Effector memory CD4-positive, alpha-beta T cell (primary cell): ENCODE results near the gene TSPAN9.

Experiments used
- DNase-seq, 3 donors: peaks; one replicate each; pipeline ENCODE4 v3.0.0-alpha.2; 2020
- H3K27ac ChIP-seq: 2 replicates; pipeline ENCODE4 v1.7.0; 2013; ENCODE audit warnings: mild to moderate bottlenecking, low read length, moderate library complexity; ENCODE audit not compliant: insufficient read depth, poor library complexity, severe bottlenecking
- H3K27me3 ChIP-seq: replicated peaks from 2 replicates; pipeline ENCODE4 v1.7.0; 2013; ENCODE audit warnings: mild to moderate bottlenecking, low read length; ENCODE audit not compliant: insufficient read depth, control insufficient read depth, poor library complexity, severe bottlenecking
- H3K36me3 ChIP-seq: 2 replicates; pipeline ENCODE4 v1.7.0; 2013; ENCODE audit warnings: mild to moderate bottlenecking, low read length, moderate library complexity; ENCODE audit not compliant: control insufficient read depth, insufficient read depth
- H3K4me1 ChIP-seq: 2 replicates; pipeline ENCODE4 v1.7.0; 2013; ENCODE audit warnings: low read length, mild to moderate bottlenecking; ENCODE audit not compliant: control insufficient read depth, insufficient read depth, poor library complexity, severe bottlenecking
- H3K4me3 ChIP-seq: 2 replicates; pipeline ENCODE4 v1.7.0; 2013; ENCODE audit warnings: low read length, low read depth, mild to moderate bottlenecking; ENCODE audit not compliant: insufficient read depth, poor library complexity, severe bottlenecking
- H3K9me3 ChIP-seq: 2 replicates; pipeline ENCODE4 v1.7.0; 2013; ENCODE audit warnings: mild to moderate bottlenecking, low read length, moderate library complexity; ENCODE audit not compliant: control insufficient read depth

TSPAN9 gene

DNA sequence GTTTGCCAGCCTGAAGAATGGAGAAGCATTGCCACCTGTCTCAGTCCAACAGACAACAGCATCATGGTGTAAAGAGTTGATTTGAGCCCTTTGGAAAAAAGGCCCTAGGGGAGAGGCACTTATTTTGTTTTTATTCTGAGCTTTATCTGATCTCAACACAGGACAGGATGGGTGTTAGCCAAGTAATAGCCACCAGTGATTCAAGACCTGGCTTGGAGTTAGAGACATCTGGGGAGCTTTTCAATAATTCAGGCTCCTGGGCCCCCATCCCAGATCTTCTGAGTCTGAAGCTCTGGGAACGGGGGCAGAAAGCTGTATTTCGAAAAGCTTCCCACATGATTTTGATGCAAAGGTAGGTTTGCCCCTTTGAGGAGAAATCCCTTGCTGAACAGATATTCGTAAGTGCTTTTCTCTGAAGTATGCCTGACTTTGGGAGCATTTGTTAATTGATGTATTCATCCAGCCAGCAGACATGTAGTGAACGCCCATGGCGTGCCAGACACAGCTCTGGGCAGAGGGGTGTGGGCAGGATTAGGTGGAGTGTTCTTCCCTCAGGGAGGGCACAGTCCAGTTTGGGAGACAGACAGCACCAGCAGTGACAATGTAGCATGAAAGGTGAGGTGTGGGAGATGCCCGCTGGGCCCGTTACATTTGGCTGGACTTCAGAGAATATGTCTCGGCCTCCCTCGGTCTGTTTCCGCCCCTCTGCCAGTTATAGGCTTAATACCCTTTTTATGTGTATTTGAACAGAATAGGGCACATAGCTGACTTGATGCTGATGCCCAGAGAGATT lies 72.5 kb downstream of the TSPAN9 start:
- no peaks in the 10 kb centered on the region for H3K9me3 ChIP-seq
- H3K27ac ChIP-seq = no peak overlapping the region
- no peaks in the 10 kb centered on the region for H3K36me3 ChIP-seq
- no peak for DNase-seq
- no peaks in the 10 kb centered on the region for H3K4me1 ChIP-seq
- no peaks in the 10 kb centered on the region for H3K27me3 ChIP-seq
- no peak overlapping the region for H3K4me3 ChIP-seq

DNA sequence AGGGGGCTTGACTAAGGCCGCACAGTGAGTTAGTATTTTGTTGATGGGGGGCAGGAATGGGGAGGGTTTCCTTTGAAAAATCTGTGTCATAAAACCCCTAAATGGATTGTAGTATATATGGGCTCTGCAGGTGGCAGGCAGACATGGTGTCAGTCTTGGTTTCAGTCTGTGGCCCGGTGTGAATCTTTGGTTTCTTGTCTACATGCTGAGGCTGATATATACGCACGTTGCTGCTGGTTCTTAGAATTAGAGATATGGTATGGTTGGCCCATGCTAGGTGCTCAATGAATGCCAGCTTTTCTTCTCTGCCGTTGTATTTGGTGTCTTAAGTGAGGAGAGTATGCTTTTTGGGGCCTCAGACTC lies 73.1 kb downstream of the TSPAN9 start:
- Histone ChIP-seq H3K36me3 (no peaks in the 10 kb centered on the region), H3K4me3 (no peak overlapping the region), H3K4me1 (no peaks in the 10 kb centered on the region), H3K9me3 (no peaks in the 10 kb centered on the region), H3K27me3 (no peaks in the 10 kb centered on the region), H3K27ac (no peak overlapping the region)
- no peak for DNase-seq

DNA sequence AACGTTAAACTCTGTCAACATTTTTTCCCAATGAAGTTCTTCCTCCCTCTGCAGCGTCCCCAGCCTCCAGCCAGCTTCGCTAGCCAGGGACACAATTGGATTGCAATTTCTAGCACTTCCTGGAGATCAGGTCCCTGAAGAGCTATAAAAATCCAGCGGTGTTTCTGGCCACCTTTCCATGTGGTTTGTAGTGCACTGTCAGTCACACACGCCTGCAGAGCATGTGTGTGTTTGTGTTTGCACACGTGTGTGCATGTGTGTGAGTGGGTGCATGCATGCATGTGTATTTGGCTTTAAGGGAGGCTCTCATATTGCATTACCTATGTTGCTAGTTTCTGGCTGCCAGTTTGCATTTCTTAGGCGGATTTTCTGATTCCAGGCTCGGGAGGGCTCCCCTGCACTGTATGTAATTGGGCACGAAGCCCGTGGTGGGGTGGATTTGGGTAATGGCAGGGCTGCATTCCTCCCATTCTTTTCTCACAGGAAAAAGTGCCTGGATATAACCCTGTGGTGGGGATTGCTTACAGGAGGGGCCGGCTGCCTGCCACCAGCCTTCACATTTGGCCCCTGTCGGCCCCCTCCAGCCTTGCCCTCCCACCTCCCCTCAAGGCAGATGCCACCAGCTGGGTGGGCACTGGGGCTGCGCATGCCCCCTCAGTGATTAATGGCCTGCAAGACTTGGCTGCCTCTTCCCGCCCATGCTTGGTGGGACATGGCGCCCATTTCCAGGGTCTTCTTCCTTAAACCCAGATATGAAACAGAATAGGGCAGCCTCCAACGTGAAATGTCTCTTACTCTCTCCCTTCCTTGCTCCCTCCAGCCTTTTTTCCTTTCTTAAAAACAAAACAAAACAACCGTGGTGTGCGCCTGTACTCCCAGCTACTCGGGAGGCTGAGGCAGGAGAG lies 74.0 kb downstream of the TSPAN9 start:
- Histone ChIP-seq H3K27ac (no peak overlapping the region), H3K9me3 (no peaks in the 10 kb centered on the region), H3K4me1 (no peaks in the 10 kb centered on the region), H3K27me3 (no peaks in the 10 kb centered on the region), H3K36me3 (no peaks in the 10 kb centered on the region), H3K4me3 (no peak overlapping the region)
- DNase-seq = no peak

DNA sequence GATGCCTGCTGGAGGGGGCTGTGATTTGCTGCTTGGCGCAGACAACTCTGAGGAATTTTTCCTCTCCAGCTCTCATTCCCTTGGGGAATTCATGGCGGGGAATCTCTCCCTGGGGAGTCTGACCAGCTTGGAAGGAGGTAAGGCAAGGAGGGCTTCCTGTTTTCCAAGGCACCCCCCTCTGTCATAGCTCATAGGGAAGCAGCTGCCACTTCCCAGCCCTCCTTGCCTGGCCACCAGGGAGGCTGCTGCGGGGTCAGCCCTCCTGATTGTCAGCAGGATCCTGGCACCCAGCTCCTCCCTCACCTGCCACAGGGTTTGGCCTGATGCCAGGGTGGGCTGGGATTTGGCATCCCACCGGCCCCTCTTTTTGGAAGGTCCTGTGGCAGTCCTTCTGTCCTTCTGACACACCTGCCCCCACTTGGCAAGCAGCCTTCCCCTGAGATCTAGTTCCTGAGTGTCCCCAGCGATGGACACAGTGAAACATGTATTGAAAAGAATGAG lies 74.9 kb downstream of the TSPAN9 start:
- DNase-seq = no peak
- no peak overlapping the region for H3K27ac ChIP-seq
- H3K36me3 ChIP-seq = no peaks in the 10 kb centered on the region

DNA sequence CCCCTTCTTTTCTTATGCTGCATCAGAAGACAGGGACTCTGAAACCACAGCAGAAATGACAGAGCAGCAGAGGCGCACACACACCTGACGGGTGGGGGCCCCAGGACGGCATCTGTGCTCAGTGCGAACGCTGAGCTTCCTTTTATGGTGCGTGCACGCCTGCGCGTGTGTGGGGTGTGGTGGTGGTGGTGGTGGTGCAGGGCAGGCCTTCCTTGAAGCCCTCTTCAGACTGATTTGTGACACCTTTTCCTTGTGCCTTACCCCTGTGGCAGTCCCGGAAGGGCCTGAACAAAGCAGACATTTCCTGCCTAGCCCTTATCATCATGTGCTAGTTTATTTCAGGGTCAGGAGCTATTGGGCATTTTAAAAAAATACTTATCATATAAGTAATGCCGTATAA lies 75.7 kb downstream of the TSPAN9 start:
- Histone ChIP-seq H3K4me3 (no peak overlapping the region), H3K27me3 (no peaks in the 10 kb centered on the region), H3K27ac (no peak overlapping the region), H3K36me3 (no peaks in the 10 kb centered on the region), H3K4me1 (no peaks in the 10 kb centered on the region), H3K9me3 (no peaks in the 10 kb centered on the region)
- DNase-seq = no peak

More for the DNA sequence above, 74.9 kb downstream of the TSPAN9 start:
- H3K4me3 ChIP-seq = no peak overlapping the region
- H3K4me1 ChIP-seq = no peaks in the 10 kb centered on the region
- no peaks in the 10 kb centered on the region for H3K27me3 ChIP-seq
- no peaks in the 10 kb centered on the region for H3K9me3 ChIP-seq

DNA sequence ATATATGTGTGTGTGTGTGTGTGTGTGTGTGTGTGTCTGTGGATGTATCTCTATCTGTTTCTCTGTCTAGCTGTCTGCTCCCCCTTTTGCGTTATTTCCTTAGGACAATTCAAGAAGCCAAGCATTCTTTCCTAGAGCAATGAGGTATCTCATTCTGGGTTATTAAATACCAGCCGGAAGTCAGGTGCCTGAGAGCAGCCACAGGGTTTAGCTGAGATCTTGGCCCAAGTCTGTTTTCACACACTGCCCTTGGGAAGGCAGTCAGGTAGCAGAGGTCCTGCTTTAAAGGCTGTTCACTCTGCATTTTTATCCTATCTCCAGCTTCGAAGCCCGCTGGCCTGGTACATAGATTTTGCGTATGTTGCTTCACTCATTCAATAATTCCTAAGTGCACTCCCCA lies 76.8 kb downstream of the TSPAN9 start:
- Histone ChIP-seq H3K27ac (no peak overlapping the region), H3K27me3 (no peaks in the 10 kb centered on the region), H3K9me3 (no peaks in the 10 kb centered on the region), H3K36me3 (no peaks in the 10 kb centered on the region), H3K4me1 (no peaks in the 10 kb centered on the region), H3K4me3 (no peak overlapping the region)
- no peak for DNase-seq

DNA sequence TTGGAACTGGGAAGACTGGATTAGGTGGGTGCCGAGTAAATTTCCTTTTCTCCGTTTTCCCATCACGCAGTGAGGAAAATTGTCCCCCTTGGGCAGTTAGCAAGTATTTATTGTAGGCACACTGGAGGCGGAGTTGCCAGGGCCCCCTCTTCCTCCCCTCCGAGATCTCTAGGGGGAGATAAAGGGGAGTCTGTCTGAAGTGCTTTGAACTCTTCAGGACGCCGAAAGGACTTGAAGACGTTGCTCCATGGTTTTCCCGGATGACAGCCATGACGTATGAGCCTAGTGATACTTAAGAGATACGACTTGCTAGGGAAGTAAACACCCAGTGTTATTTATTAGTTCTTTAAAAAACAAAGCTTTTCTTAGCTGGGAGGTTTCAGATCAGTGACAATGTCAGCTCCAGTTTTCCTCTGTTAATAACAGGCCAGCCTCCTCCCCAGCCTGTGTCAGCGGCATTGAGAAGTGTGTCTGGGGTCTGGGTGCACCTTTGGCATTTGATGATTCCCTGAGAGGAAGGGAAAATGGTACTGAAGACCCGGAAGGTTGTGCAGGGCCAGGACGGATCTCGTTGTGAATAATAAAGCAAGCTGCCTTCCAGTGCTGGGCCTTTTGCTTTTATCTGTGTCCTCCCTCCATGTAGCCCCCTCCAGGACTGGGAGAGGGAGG lies 78.7 kb downstream of the TSPAN9 start:
- DNase-seq = no peak
- Histone ChIP-seq H3K4me3 (no peak overlapping the region), H3K27me3 (no peaks in the 10 kb centered on the region), H3K36me3 (no peaks in the 10 kb centered on the region), H3K4me1 (no peaks in the 10 kb centered on the region), H3K27ac (no peak overlapping the region), H3K9me3 (no peaks in the 10 kb centered on the region)

DNA sequence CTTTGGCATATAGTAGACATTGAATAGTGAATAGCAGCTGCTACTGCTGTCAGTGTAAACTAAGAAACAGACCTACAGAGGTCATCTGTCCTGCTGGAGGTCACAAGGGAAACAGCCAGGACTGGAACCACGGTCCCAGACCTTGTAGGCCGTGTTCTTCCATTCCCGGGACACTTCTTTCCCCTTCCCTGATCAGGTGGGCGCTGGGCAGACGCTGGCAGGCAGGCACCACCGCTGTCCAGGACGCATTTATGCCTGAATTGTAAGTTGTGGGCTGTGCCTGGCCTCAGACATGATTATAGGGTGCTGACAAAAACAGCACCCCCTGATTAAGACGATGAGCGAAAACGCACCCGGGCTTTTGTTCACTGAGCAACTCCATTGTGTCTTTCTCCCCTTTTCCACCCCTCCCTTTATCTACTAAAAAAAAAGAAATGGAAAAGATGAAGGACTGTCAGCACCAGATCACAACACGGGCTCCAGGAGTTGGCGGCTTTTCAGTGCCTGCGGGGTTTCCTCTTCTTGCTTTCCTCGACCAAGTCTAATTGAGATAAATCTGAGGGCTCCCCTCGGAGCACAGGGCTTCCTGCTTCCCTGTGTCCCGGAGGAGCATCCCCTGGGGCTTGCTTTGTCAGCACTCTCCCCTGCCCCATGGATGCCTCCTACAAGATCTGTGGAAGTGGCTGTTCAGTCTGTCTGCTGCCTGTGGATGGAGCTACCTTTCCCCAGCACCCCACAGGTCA lies 80.6 kb downstream of the TSPAN9 start:
- no peak overlapping the region for H3K27ac ChIP-seq
- H3K4me1 ChIP-seq = no peaks in the 10 kb centered on the region
- no peak for DNase-seq

DNA sequence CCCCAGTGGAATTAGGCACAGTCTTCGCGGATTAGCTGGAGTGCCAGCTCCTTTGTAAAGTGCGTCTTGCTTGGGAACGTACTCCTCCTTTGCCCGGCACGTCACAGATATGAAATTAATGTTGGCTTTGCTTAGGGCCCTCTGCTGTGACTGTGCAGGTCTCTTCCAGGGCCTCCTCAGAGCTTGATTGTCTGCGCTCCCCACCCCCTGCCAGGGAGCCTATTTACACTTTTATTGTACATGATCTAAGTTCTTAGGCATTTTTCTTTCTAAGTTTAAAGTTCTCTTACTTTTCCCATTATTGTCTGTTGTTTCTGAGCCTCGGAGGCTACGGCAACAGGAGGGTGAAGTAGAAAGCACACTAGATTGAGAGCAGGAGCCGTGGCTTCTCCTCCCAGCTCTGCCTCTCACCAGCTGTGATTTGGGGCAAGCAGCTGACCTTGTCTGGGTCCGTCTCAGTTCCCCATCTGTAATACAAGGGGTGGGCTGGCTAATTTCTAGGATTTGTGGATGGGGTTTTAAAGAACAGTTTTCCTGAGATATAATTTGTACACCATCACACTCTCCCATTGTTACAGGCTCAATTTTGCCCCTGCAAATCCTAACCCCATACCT lies 81.8 kb downstream of the TSPAN9 start:
- Histone ChIP-seq H3K36me3 (no peaks in the 10 kb centered on the region), H3K4me3 (no peak overlapping the region), H3K9me3 (no peaks in the 10 kb centered on the region), H3K27ac (no peak overlapping the region), H3K27me3 (no peaks in the 10 kb centered on the region), H3K4me1 (no peaks in the 10 kb centered on the region)
- no peak for DNase-seq

More for the DNA sequence above, 80.6 kb downstream of the TSPAN9 start:
- H3K36me3 ChIP-seq = no peaks in the 10 kb centered on the region
- H3K27me3 ChIP-seq = no peaks in the 10 kb centered on the region
- H3K9me3 ChIP-seq = no peaks in the 10 kb centered on the region
- no peak overlapping the region for H3K4me3 ChIP-seq
